HCT116 (cell line): Measurements from ENCODE around the gene CHSY3. TPM values are rescaled to one million over a fixed set of nuclear protein-coding genes. Genes with fewer than 3 reads are reported as not detected.
A peak's percentile ranks its signal among the peaks of the same experiment; 100 is the strongest.

Experiments used
- ATAC-seq: fragments of 200-7000 bp; cut with Tn5 transposase; 2 replicates; pipeline ENCODE4 v1.9.1; 2020; ENCODE audit warnings: mild to moderate bottlenecking, moderate library complexity
- BruUV-seq: library from RNA; stranded (reverse); fragments of 400-500 nt; replicated peaks from 2 replicates; lab custom pipeline; 2021; lab: Mats Ljungman, UMichigan
- CTCF ChIA-PET: fragments of 300-600 bp; sonication (Branson Sonifier 250); formaldehyde crosslinking; loops from one replicate; lab custom pipeline; 2021; ENCODE audit warnings: antibody characterized with exemption; lab: Charles Lee
- POLR2A ChIA-PET: fragments of 300-600, 350-600 bp; sonication (Branson Sonifier 250); formaldehyde crosslinking; loops from one replicate; lab custom pipeline; 2021; ENCODE audit warnings: antibody characterized with exemption; lab: Charles Lee
- RAD21 ChIA-PET, 2 experiments: fragments of 300-600 bp; sonication (Branson Sonifier 250); formaldehyde crosslinking; loops; one replicate each; lab custom pipeline; 2023; ENCODE audit warnings: low total read pairs in 2 of 2; ENCODE audit not compliant: uncharacterized antibody in 2 of 2, unreplicated experiment in 2 of 2, low non-redundant PET in 1 of 2; lab: Charles Lee
- DNase-seq: peaks from one replicate; pipeline ENCODE4 v3.0.0-alpha.2; 2010; ENCODE audit warnings: low read depth, low spot score
- H2AFZ ChIP-seq: fragments of 200-600 bp; shearing (Covaris generic), sonication (generic); 2 replicates; pipeline ENCODE4 v1.6.1; 2017; ENCODE audit warnings: low read depth, mixed run types, mixed read lengths, antibody characterized with exemption, low read length; ENCODE audit not compliant: poor library complexity, severe bottlenecking
- H3K27ac ChIP-seq: 2 replicates; pipeline ENCODE4 v1.5.1; 2012; ENCODE audit warnings: low read depth, low read length
- H3K27me3 ChIP-seq: fragments of 200-600 bp; sonication (generic); 2 replicates; pipeline ENCODE4 v1.6.1; 2016; ENCODE audit warnings: mixed run types, low read length, mixed read lengths; ENCODE audit not compliant: insufficient read depth
- H3K36me3 ChIP-seq, 2 experiments: fragments of 200-500 bp in 1 of 2; fragments of 200-600 bp in 1 of 2; sonication (Bioruptor generic) in 1 of 2; sonication (generic) in 1 of 2; 2 replicates each; pipeline versions ENCODE4 v1.5.1 to v1.6.1; 2014 to 2016; ENCODE audit warnings: low read length in 2 of 2, inconsistent platforms in 1 of 2, mixed read lengths in 1 of 2, mixed run types in 1 of 2; ENCODE audit not compliant: insufficient read depth in 2 of 2, control insufficient read depth in 1 of 2
- H3K4me1 ChIP-seq, 2 experiments: fragments of 200-600 bp in 1 of 2; sonication (generic) in 1 of 2; 2 replicates each; pipeline versions ENCODE4 v1.5.1 to v1.6.1; 2012 to 2017; ENCODE audit warnings: low read length in 2 of 2, inconsistent platforms in 1 of 2, mild to moderate bottlenecking in 1 of 2, mixed read lengths in 1 of 2, mixed run types in 1 of 2, moderate library complexity in 1 of 2; ENCODE audit not compliant: insufficient read depth in 2 of 2, control insufficient read depth in 1 of 2
- H3K4me2 ChIP-seq: fragments of 200-600 bp; sonication (generic); 2 replicates; pipeline ENCODE4 v1.6.1; 2017; ENCODE audit warnings: mixed run types, low read length, mixed read lengths
- H3K4me3 ChIP-seq, 2 experiments: fragments of 200-600 bp in 1 of 2; sonication (generic) in 1 of 2; replicated peaks in 1 of 2; 2 replicates each; pipeline ENCODE4 v1.5.1; 2011 to 2016; ENCODE audit warnings: low read length in 2 of 2, control low read depth in 1 of 2, low read depth in 1 of 2, mild to moderate bottlenecking in 1 of 2, mixed read lengths in 1 of 2, mixed run types in 1 of 2
- H3K79me2 ChIP-seq: fragments of 200-600 bp; sonication (generic); 2 replicates; pipeline ENCODE4 v1.6.1; 2017; ENCODE audit warnings: mild to moderate bottlenecking, mixed run types, low read length, moderate library complexity, mixed read lengths; ENCODE audit not compliant: insufficient read depth
- H3K9ac ChIP-seq: fragments of 200-600 bp; sonication (generic); 2 replicates; pipeline ENCODE4 v1.6.1; 2016; ENCODE audit warnings: low read length, mixed read lengths
- H3K9me2 ChIP-seq: fragments of 200-600 bp; sonication (generic), shearing (Covaris generic); 2 replicates; pipeline ENCODE4 v1.6.1; 2017; ENCODE audit warnings: mixed run types, mild to moderate bottlenecking, moderate library complexity; ENCODE audit not compliant: insufficient read depth
- H3K9me3 ChIP-seq, 2 experiments: fragments of 200-500 bp in 1 of 2; fragments of 200-600 bp in 1 of 2; sonication (Bioruptor generic) in 1 of 2; sonication (generic) in 1 of 2; 2 replicates each; pipeline ENCODE4 v1.6.1; 2014 to 2017; ENCODE audit warnings: low read length in 2 of 2, mixed read lengths in 2 of 2, inconsistent platforms in 1 of 2, low read depth in 1 of 2, mild to moderate bottlenecking in 1 of 2, mixed run types in 1 of 2, moderate library complexity in 1 of 2; ENCODE audit not compliant: control insufficient read depth in 1 of 2, insufficient read depth in 1 of 2
- H4K20me1 ChIP-seq: fragments of 200-600 bp; sonication (generic), shearing (Covaris generic); 2 replicates; pipeline ENCODE4 v1.6.1; 2017; ENCODE audit warnings: mixed run types, mild to moderate bottlenecking, moderate library complexity; ENCODE audit not compliant: insufficient read depth
- CTCF ChIP-seq, 3 experiments: fragments of 200-600 bp in 1 of 3; sonication (generic) in 1 of 3; IDR thresholded peaks in 2 of 3; conservative IDR thresholded peaks in 1 of 3; 2 replicates each; pipeline ENCODE4 v1.5.1; 2012 to 2017; ENCODE audit warnings: low read depth in 2 of 3, low read length in 2 of 3, antibody characterized with exemption in 1 of 3, borderline replicate concordance in 1 of 3, control low read depth in 1 of 3, mild to moderate bottlenecking in 1 of 3, mixed read lengths in 1 of 3, mixed run types in 1 of 3, moderate library complexity in 1 of 3; ENCODE audit not compliant: insufficient read depth in 1 of 3
- POLR2AphosphoS5 ChIP-seq: IDR thresholded peaks from 2 replicates; pipeline ENCODE4 v1.6.1; 2011; ENCODE audit warnings: mild to moderate bottlenecking, low read depth, low read length, moderate library complexity
- RAD21 ChIP-seq: IDR thresholded peaks from 2 replicates; pipeline ENCODE4 v1.6.1; 2012; ENCODE audit warnings: low read depth, mild to moderate bottlenecking
- REST ChIP-seq: IDR thresholded peaks from 2 replicates; pipeline ENCODE4 v1.6.1; 2012; ENCODE audit warnings: low read depth
- TCF7L2 ChIP-seq: IDR thresholded peaks from 2 replicates; pipeline ENCODE4 v1.7.0; 2011; ENCODE audit warnings: borderline replicate concordance, inconsistent platforms; ENCODE audit not compliant: insufficient read depth, insufficient read length; ENCODE audit errors: extremely low read depth
- intact Hi-C: fragments of 100-400 bp; cut with micrococcal nuclease; formaldehyde crosslinking; loops from 2 replicates; pipeline ENCODE4 v1.10.0; 2022
- total RNA-seq: library from RNA; stranded (reverse); gene quantifications from one replicate; pipeline ENCODE4 v1.2.1, GENCODE V29; 2021; ENCODE audit not compliant: unreplicated experiment

Gene CHSY3
- total RNA-seq, 1 experiment from 2014 or later: 2.3 TPM

GRCh38 chr5:130138406-130139045 is 234.3 kb downstream of the CHSY3 start:
- CTCF ChIA-PET: no interaction called here
- POLR2A ChIA-PET: no interaction called here

DNA sequence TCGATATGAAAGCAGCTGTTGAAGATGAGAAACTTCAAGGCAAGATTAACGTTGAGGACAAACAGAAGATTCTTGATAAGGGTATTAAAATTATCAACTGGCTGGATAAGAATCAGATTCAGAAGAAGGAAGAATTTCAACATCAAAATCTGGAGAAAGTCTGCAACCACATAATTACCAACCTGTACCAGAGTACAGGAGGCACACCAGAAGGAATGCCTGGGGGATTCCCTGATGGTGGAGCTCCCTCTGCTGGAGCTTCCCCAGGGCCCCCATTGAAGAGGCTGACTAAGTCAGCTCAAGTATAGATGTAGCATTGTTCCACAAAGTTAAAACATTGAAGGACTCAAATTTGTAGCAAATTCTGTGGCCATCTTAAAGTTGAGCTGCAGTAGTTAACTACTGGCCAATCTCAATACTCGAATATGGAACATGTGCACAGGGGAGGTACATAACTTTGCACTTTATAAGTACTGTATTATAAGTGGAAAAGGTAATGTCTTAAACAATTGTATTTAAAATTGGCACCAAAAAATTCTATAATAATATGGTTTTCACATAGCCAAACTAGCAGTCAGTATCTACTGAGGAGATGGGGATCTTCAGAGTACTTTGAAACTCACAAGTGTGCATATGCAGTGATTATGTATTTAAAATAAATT is 237.5 kb downstream of the CHSY3 start:
- CTCF ChIA-PET: interaction anchor here (1.8 to 1.9 kb wide), 2 partner anchors 242 to 371 kb away, joined by 9 to 10 read pairs; no protein-coding TSS in a partner anchor
- no peak overlapping the region for H3K4me2 ChIP-seq
- no peaks in the 10 kb centered on the region for H3K79me2 ChIP-seq
- no peak for DNase-seq
- H3K27me3 ChIP-seq: no peaks in the 10 kb centered on the region
- intact Hi-C loops: loop anchor here (1.0 to 2.0 kb wide), 2 partner anchors 242 to 371 kb away; no protein-coding TSS in a partner anchor
- no peaks in the 10 kb centered on the region for H3K9me2 ChIP-seq
- RAD21 ChIA-PET: no interaction called here
- ATAC-seq: peak; percentile 80
- H4K20me1 ChIP-seq: no peaks in the 10 kb centered on the region
- no peaks in the 10 kb centered on the region for H3K4me1 ChIP-seq
- H3K9me3 ChIP-seq: no peaks in the 10 kb centered on the region
- no peak overlapping the region for H3K9ac ChIP-seq
- peak; percentile 19 to 64 (median 49); a peak in 5 of 6 replicates for TF ChIP-seq CTCF (IDR thresholded peaks at IDR 0.05 in 2 of 3, conservative IDR thresholded peaks at IDR 0.05 in 1 of 3; ENCODE audit: borderline replicate concordance in 1 of 3, insufficient read depth in 1 of 3, low read depth in 2 of 3, low read length in 2 of 3)
- peak; percentile 62 for TF ChIP-seq RAD21
- TF ChIP-seq REST: no peak
- H3K36me3 ChIP-seq: no peaks in the 10 kb centered on the region
- no peak overlapping the region for H2AFZ ChIP-seq
- BruUV-seq: no TSS peak
- H3K27ac ChIP-seq: no peak overlapping the region
- POLR2A ChIA-PET: no interaction called here
- H3K4me3 ChIP-seq: no peak overlapping the region

More at GRCh38 chr5:130138406-130139045, 234.3 kb downstream of the CHSY3 start:
- TF ChIP-seq TCF7L2: no peak
- TF ChIP-seq POLR2AphosphoS5: no peak
- TF ChIP-seq, all 23 proteins: peak for 0
- Histone ChIP-seq H3K4me1 (no peaks in the 10 kb centered on the region), H3K9ac (no peak overlapping the region), H3K9me3 (no peaks in the 10 kb centered on the region), H3K4me3 (no peak overlapping the region), H3K36me3 (no peaks in the 10 kb centered on the region), H3K27me3 (no peaks in the 10 kb centered on the region), H2AFZ (no peak overlapping the region), H3K27ac (no peak overlapping the region), H3K79me2 (no peaks in the 10 kb centered on the region), H3K4me2 (no peak overlapping the region), H3K9me2 (no peaks in the 10 kb centered on the region), H4K20me1 (no peaks in the 10 kb centered on the region)
- ATAC-seq: no peak
- no TSS peak for BruUV-seq
- RAD21 ChIA-PET: no interaction called here
- DNase-seq: no peak
- intact Hi-C loops: no loop called here
